HepG2 (cell line): Measurements from ENCODE around the gene WDR82. TPM values are rescaled to one million over a fixed set of nuclear protein-coding genes. Genes with fewer than 3 reads are reported as not detected.

Source experiments
- CHD4 ChIP-seq: fragments of 200-600 bp; sonication (generic); IDR thresholded peaks from 2 replicates; pipeline ENCODE4 v1.7.0; 2017; ENCODE audit warnings: mild to moderate bottlenecking, low read length, borderline replicate concordance
- EP300 ChIP-seq, 3 experiments: sonication (generic) in 1 of 3; formaldehyde crosslinking in 1 of 3; IDR thresholded peaks; 2 replicates each; pipeline versions ENCODE4 v1.5.1 to v1.6.1; 2011 to 2020; ENCODE audit warnings: low read depth in 2 of 3, low read length in 2 of 3, borderline replicate concordance in 1 of 3, improper control_type of control experiment in 1 of 3, mild to moderate bottlenecking in 1 of 3, missing genetic modification reagents in 1 of 3, moderate library complexity in 1 of 3
- KDM3A ChIP-seq: IDR thresholded peaks from 2 replicates; pipeline ENCODE4 v1.6.1; 2018; ENCODE audit warnings: low read depth, missing compliant biosample characterization
- PHB2 ChIP-seq: fragments of 450-650 bp; IDR thresholded peaks from 2 replicates; pipeline ENCODE4 v1.6.1; 2018; ENCODE audit not compliant: partially characterized antibody
- PITX1 ChIP-seq: sonication (generic); formaldehyde crosslinking; IDR thresholded peaks from 2 replicates; pipeline ENCODE4 v1.5.1; 2020; ENCODE audit warnings: mild to moderate bottlenecking, missing genetic modification reagents
- RARA ChIP-seq: IDR thresholded peaks from 2 replicates; pipeline ENCODE4 v1.6.1; 2016; ENCODE audit warnings: missing genetic modification reagents, missing compliant biosample characterization
- RXRA ChIP-seq: sonication (generic); formaldehyde crosslinking; IDR thresholded peaks from 2 replicates; pipeline ENCODE4 v1.5.1; 2020; ENCODE audit warnings: missing genetic modification reagents
- SMAD1 ChIP-seq: sonication (generic); formaldehyde crosslinking; IDR thresholded peaks from 2 replicates; pipeline ENCODE4 v1.4.0; 2020; ENCODE audit warnings: missing genetic modification reagents, low read depth, mild to moderate bottlenecking, borderline replicate concordance
- SP4 ChIP-seq: sonication (generic); formaldehyde crosslinking; IDR thresholded peaks from 2 replicates; pipeline ENCODE4 v1.8.1; 2023; ENCODE audit warnings: mild to moderate bottlenecking, missing genetic modification reagents
- TFDP2 ChIP-seq: sonication (generic); formaldehyde crosslinking; IDR thresholded peaks from 2 replicates; pipeline ENCODE4 v1.4.0; 2020; ENCODE audit warnings: missing genetic modification reagents
- TOPORS ChIP-seq: sonication (generic); formaldehyde crosslinking; IDR thresholded peaks from 2 replicates; pipeline ENCODE4 v1.8.0; 2023; ENCODE audit warnings: mild to moderate bottlenecking, missing genetic modification reagents
- TSC22D2 ChIP-seq: sonication (generic); formaldehyde crosslinking; IDR thresholded peaks from 2 replicates; pipeline ENCODE4 v1.5.1; 2020; ENCODE audit warnings: missing genetic modification reagents, mild to moderate bottlenecking, borderline replicate concordance
- USF2 ChIP-seq, 2 experiments: sonication (generic) in 1 of 2; formaldehyde crosslinking in 1 of 2; IDR thresholded peaks; 2 replicates each; pipeline versions ENCODE4 v1.5.1 to v1.6.1; 2011 to 2020; ENCODE audit warnings: borderline replicate concordance in 1 of 2, low read depth in 1 of 2, low read length in 1 of 2, mild to moderate bottlenecking in 1 of 2, missing genetic modification reagents in 1 of 2, moderate library complexity in 1 of 2
- ZBTB14 ChIP-seq: sonication (generic); formaldehyde crosslinking; IDR thresholded peaks from 2 replicates; pipeline ENCODE4 v1.4.0; 2020; ENCODE audit warnings: missing genetic modification reagents
- ZBTB7A ChIP-seq: sonication (generic); formaldehyde crosslinking; IDR thresholded peaks from 2 replicates; pipeline ENCODE4 v1.8.0; 2022; ENCODE audit warnings: mild to moderate bottlenecking, missing genetic modification reagents
- ZFP1 ChIP-seq: IDR thresholded peaks from 2 replicates; pipeline ENCODE4 v1.6.1; 2016
- ZFX ChIP-seq: sonication (generic); formaldehyde crosslinking; IDR thresholded peaks from 2 replicates; pipeline ENCODE4 v1.4.0; 2020; ENCODE audit warnings: mild to moderate bottlenecking, low read depth, missing genetic modification reagents, moderate library complexity
- ZNF34 ChIP-seq: sonication (generic); formaldehyde crosslinking; IDR thresholded peaks from 2 replicates; pipeline ENCODE4 v1.4.0; 2020; ENCODE audit warnings: mild to moderate bottlenecking, missing genetic modification reagents, borderline replicate concordance
- ZNF382 ChIP-seq: sonication (generic); formaldehyde crosslinking; IDR thresholded peaks from 2 replicates; pipeline ENCODE4 v1.5.0; 2020; ENCODE audit warnings: missing genetic modification reagents, mild to moderate bottlenecking, borderline replicate concordance
- ZNF563 ChIP-seq: sonication (generic); formaldehyde crosslinking; IDR thresholded peaks from 2 replicates; pipeline ENCODE4 v1.8.0; 2022; ENCODE audit warnings: mild to moderate bottlenecking, moderate library complexity, missing genetic modification reagents
- ZNF652 ChIP-seq: IDR thresholded peaks from 2 replicates; pipeline ENCODE4 v1.6.1; 2016; ENCODE audit warnings: low read depth, borderline replicate concordance
- polyA plus RNA-seq, 8 experiments: library from polyadenylated mRNA; depleted of rRNA in 3 of 8; stranded (reverse) in 7 of 8; unstranded in 1 of 8; fragments of >200 nt; fragmentation: Illumina TruSeq in 4 of 8; extraction: Trizol in 4 of 8; gene quantifications; 2 replicates each; pipeline versions ENCODE4 v1.2.1 to v1.2.3, GENCODE V29; 2011 to 2016; ENCODE audit warnings: low read depth in 4 of 8, missing spikeins in 1 of 8, mixed read lengths in 1 of 8; ENCODE audit not compliant: insufficient read depth in 1 of 8
- total RNA-seq, 5 experiments: library from RNA; depleted of rRNA; stranded (reverse); fragments of >200 nt; fragmentation: Illumina TruSeq; extraction: Trizol; gene quantifications; 2 replicates each; pipeline ENCODE4 v1.2.3, GENCODE V29; 2016; ENCODE audit warnings: low read depth in 1 of 5
- TF ChIP-seq, protein P1 (sequence below): sonication (generic); formaldehyde crosslinking; IDR thresholded peaks from 2 replicates; pipeline ENCODE4 v1.4.0; 2020; ENCODE audit warnings: mild to moderate bottlenecking, missing genetic modification reagents, borderline replicate concordance

Gene WDR82
- total and polyA plus RNA-seq, 2 of the 13 experiments (the other 11 are each of a cell fraction or from before 2014, with no cell fraction given) = 39.1 to 59.5 TPM

DNA sequence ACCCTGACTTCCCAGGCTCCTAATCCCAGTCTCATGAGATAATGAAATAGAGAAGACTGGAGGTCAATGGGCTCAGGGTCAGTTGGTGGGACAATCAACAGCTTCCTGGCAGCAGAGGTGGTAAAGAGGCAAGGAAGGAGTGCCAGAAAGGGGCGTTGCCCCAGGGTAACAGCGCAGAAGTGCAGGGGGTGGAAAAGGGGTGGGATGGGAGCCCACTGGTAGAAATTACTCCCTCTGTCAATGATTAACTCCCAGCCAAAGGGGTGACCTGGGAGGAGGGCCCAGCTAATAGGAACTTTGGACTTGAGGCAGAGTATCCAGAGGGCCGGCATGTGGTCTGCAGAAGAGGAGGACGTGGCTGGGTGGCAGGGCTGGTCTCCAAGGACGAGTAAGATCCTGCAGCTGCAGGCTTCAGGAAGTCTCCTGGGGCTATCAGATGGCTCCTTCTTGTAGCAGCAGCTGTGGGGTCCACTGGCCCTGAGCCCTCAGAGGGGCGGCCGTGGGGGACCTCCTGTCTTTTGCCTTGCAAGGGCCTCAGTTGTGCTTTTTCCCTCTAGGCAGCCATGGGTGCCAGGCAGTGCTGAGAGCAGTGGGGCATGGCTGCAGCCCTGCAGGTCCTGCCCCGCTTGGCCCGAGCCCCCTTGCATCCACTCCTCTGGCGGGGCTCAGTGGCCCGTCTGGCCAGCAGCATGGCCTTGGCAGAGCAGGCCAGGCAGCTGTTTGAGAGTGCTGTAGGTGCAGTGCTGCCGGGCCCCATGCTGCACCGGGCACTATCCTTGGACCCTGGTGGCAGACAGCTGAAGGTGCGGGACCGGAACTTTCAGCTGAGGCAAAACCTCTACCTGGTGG, 11.5 kb upstream of the WDR82 start (continued):
- peak; percentile 83 for TF ChIP-seq PITX1 (CRISPR knock-in tag)
- peak; percentile 76; the same call in 1 of the 2 replicates for TF ChIP-seq SMAD1 (CRISPR knock-in tag)
- peak; percentile 21; the same call in 1 of the 2 replicates for TF ChIP-seq TOPORS (CRISPR knock-in tag)
- TF ChIP-seq, protein P1, sequence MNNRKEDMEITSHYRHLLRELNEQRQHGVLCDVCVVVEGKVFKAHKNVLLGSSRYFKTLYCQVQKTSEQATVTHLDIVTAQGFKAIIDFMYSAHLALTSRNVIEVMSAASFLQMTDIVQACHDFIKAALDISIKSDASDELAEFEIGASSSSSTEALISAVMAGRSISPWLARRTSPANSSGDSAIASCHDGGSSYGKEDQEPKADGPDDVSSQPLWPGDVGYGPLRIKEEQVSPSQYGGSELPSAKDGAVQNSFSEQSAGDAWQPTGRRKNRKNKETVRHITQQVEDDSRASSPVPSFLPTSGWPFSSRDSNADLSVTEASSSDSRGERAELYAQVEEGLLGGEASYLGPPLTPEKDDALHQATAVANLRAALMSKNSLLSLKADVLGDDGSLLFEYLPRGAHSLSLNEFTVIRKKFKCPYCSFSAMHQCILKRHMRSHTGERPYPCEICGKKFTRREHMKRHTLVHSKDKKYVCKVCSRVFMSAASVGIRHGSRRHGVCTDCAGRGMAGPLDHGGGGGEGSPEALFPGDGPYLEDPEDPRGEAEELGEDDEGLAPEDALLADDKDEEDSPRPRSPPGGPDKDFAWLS (CRISPR knock-in tag) = 0 out of 2 replicates have a peak, but pooled peaks have one; percentile 75
- TF ChIP-seq ZFX = peak; percentile 68
- TF ChIP-seq ZNF34 = no peak
- no peak for TF ChIP-seq ZFP1 (CRISPR knock-in tag)
- peak; percentile 83 for TF ChIP-seq RARA
- TF ChIP-seq ZBTB14 (CRISPR knock-in tag) = no peak
- TF ChIP-seq SP4 (CRISPR knock-in tag) = peak; percentile 44; the same call in 1 of the 2 replicates
- peak in 1 of 2 experiments; percentile 69; a peak in 2 of 4 replicates for TF ChIP-seq EP300 (IDR thresholded peaks at IDR 0.05; ENCODE audit: low read depth in 2 of 2, low read length in 2 of 2)
- TF ChIP-seq EP300 (CRISPR knock-in tag; IDR thresholded peaks at IDR 0.05; ENCODE audit: borderline replicate concordance) = peak; percentile 12; the same call in 1 of the 2 replicates
- TF ChIP-seq KDM3A (CRISPR knock-in tag) = peak; percentile 43; the same call in 1 of the 2 replicates
- peak; percentile 17; the same call in 1 of the 2 replicates for TF ChIP-seq TSC22D2 (CRISPR knock-in tag)
- TF ChIP-seq ZBTB7A (CRISPR knock-in tag) = peak; percentile 75; the same call in 1 of the 2 replicates
- TF ChIP-seq ZNF382 (CRISPR knock-in tag) = no peak
- TF ChIP-seq TFDP2 (CRISPR knock-in tag) = no peak
- peak; percentile 81 for TF ChIP-seq ZNF652 (CRISPR knock-in tag)
- peak; percentile 41; the same call in 1 of the 2 replicates for TF ChIP-seq ZNF563 (CRISPR knock-in tag)
- TF ChIP-seq PHB2 = no peak
- TF ChIP-seq RXRA (CRISPR knock-in tag) = peak; percentile 74
- TF ChIP-seq CHD4 = peak; percentile 81; the same call in 1 of the 2 replicates
- TF ChIP-seq USF2 (IDR thresholded peaks at IDR 0.05; ENCODE audit: low read depth, low read length) = no peak
- no peak for TF ChIP-seq USF2 (CRISPR knock-in tag; IDR thresholded peaks at IDR 0.05; ENCODE audit: borderline replicate concordance)
